Left lung (tissue), 10 donors: ENCODE data around the gene PCNP. TPM values are rescaled to one million over a fixed set of nuclear protein-coding genes. Genes with fewer than 3 reads are reported as not detected.

Experiments
- ATAC-seq: fragments of 200-7000 bp; cut with Tn5 transposase; one replicate; pipeline ENCODE4 v1.9.1; 2020; ENCODE audit warnings: moderate library complexity
- DNase-seq, 4 donors: peaks; one replicate each; pipeline ENCODE4 v3.0.0-alpha.2; 2013 to 2020
- H3K27ac ChIP-seq, 2 donors: fragments of 200-600 bp; sonication (generic) in 1 of 2; one replicate each; pipeline versions ENCODE4 v1.5.0 to v1.8.0; 2020 to 2021
- H3K27me3 ChIP-seq, 2 donors: fragments of 200-600 bp; sonication (generic) in 1 of 2; one replicate each; pipeline versions ENCODE4 v1.5.0 to v1.8.0; 2020 to 2021
- H3K36me3 ChIP-seq, 2 donors: fragments of 200-600 bp; sonication (generic) in 1 of 2; one replicate each; pipeline versions ENCODE4 v1.5.0 to v1.8.0; 2020 to 2021
- H3K4me1 ChIP-seq, 2 donors: fragments of 200-600 bp; one replicate each; pipeline ENCODE4 v1.8.0; 2021
- H3K4me3 ChIP-seq, 2 donors: fragments of 200-600 bp; sonication (generic) in 1 of 2; one replicate each; pipeline versions ENCODE4 v1.5.0 to v1.8.0; 2020 to 2021; ENCODE audit warnings: mild to moderate bottlenecking in 1 of 2
- H3K9me3 ChIP-seq, 2 donors: fragments of 200-600 bp; sonication (generic) in 1 of 2; one replicate each; pipeline versions ENCODE4 v1.5.0 to v1.8.0; 2020 to 2021
- CTCF ChIP-seq, 2 donors: fragments of 200-600 bp; sonication (generic) in 1 of 2; IDR thresholded peaks; one replicate each; pipeline versions ENCODE4 v1.5.0 to v1.8.0; 2021; ENCODE audit warnings: antibody characterized with exemption in 2 of 2
- intact Hi-C, 2 donors: fragments of 100-400 bp; cut with DNase I; formaldehyde crosslinking; loops; one replicate each; pipeline versions ENCODE4 v1.11.2 to v1.14.2; 2022
- polyA plus RNA-seq, 6 donors: library from polyadenylated mRNA; unstranded; fragments of 120-200 nt; gene quantifications; one replicate each; pipeline ENCODE4 v1.2.1, GENCODE V29; 2013; ENCODE audit not compliant: insufficient read length in 6 of 6
- total RNA-seq, 2 donors: library from RNA; stranded (reverse); fragmentation: NEBNext Ultra II Directional; extraction: Animal tissue kit (Norgen Biotek cat#: 25700); gene quantifications; one replicate each; pipeline ENCODE4 v1.2.1, GENCODE V29; 2021
- donor health status: DM: no; HTN: yes; CAD: no.
- donor health status: DM: no; HTN: no; CAD: no.

The PCNP gene
- total and polyA plus RNA-seq, 8 donors = 137 to 244 (median 216) TPM

GRCh38 chr3:101615525-101615924 is 41.5 kb downstream of the PCNP start:
- DNase-seq (no peak), ATAC-seq (no peak)
- TF ChIP-seq CTCF (IDR thresholded peaks at IDR 0.05) = no peak
- H3K4me3 ChIP-seq = no peak overlapping the region
- no peaks in the 10 kb centered on the region for H3K9me3 ChIP-seq
- no peaks in the 10 kb centered on the region for H3K27me3 ChIP-seq
- no peaks in the 10 kb centered on the region for H3K4me1 ChIP-seq
- no peak overlapping the region for H3K27ac ChIP-seq
- no peaks in the 10 kb centered on the region for H3K36me3 ChIP-seq
- intact Hi-C loops = no loop called here

GRCh38 chr3:101617478-101617877 is 43.5 kb downstream of the PCNP start:
- no peak for TF ChIP-seq CTCF (IDR thresholded peaks at IDR 0.05)
- intact Hi-C loops = no loop called here
- no peak for ATAC-seq

GRCh38 chr3:101618726-101619125 is 44.7 kb downstream of the PCNP start:
- Histone ChIP-seq H3K4me3 (no peak overlapping the region), H3K27ac (no peak overlapping the region), H3K36me3 (no peaks in the 10 kb centered on the region), H3K4me1 (no peaks in the 10 kb centered on the region), H3K9me3 (no peaks in the 10 kb centered on the region), H3K27me3 (no peaks in the 10 kb centered on the region)
- ATAC-seq (no peak), DNase-seq (no peak)
- TF ChIP-seq CTCF (IDR thresholded peaks at IDR 0.05) = no peak
- intact Hi-C loops = no loop called here

More at GRCh38 chr3:101617478-101617877, 43.5 kb downstream of the PCNP start:
- Histone ChIP-seq H3K36me3 (no peaks in the 10 kb centered on the region), H3K27me3 (no peaks in the 10 kb centered on the region), H3K4me1 (no peaks in the 10 kb centered on the region), H3K9me3 (no peaks in the 10 kb centered on the region), H3K27ac (no peak overlapping the region), H3K4me3 (no peak overlapping the region)
- no peak for DNase-seq

GRCh38 chr3:101619734-101620133 is 45.8 kb downstream of the PCNP start:
- intact Hi-C loops = no loop called here
- H3K27me3 ChIP-seq = no peaks in the 10 kb centered on the region
- no peaks in the 10 kb centered on the region for H3K9me3 ChIP-seq
- no peaks in the 10 kb centered on the region for H3K4me1 ChIP-seq
- no peak overlapping the region for H3K4me3 ChIP-seq
- DNase-seq (no peak), ATAC-seq (no peak)
- TF ChIP-seq CTCF (IDR thresholded peaks at IDR 0.05) = no peak
- H3K36me3 ChIP-seq = no peaks in the 10 kb centered on the region
- no peak overlapping the region for H3K27ac ChIP-seq

- intact Hi-C loops = no loop called here
- Histone ChIP-seq H3K4me3 (no peak overlapping the region), H3K9me3 (no peaks in the 10 kb centered on the region), H3K4me1 (no peaks in the 10 kb centered on the region), H3K27ac (no peak overlapping the region), H3K27me3 (no peaks in the 10 kb centered on the region), H3K36me3 (no peaks in the 10 kb centered on the region)
- ATAC-seq (no peak), DNase-seq (no peak)
- TF ChIP-seq CTCF (IDR thresholded peaks at IDR 0.05) = no peak
Observed at GRCh38 chr3:101623656-101624055, 49.7 kb downstream of the PCNP start.
